HG02678 (cell line): ENCODE data around the gene NFIB.
A peak's percentile ranks its signal among the peaks of the same experiment; 100 is the strongest.

Source experiments
- ATAC-seq: cut with Tn5 transposase; IDR thresholded peaks from one replicate; pipeline ENCODE4 v1.9.1; 2021; ENCODE audit warnings: mild to moderate bottlenecking, moderate library complexity; ENCODE audit not compliant: unreplicated experiment

NFIB gene

DNA sequence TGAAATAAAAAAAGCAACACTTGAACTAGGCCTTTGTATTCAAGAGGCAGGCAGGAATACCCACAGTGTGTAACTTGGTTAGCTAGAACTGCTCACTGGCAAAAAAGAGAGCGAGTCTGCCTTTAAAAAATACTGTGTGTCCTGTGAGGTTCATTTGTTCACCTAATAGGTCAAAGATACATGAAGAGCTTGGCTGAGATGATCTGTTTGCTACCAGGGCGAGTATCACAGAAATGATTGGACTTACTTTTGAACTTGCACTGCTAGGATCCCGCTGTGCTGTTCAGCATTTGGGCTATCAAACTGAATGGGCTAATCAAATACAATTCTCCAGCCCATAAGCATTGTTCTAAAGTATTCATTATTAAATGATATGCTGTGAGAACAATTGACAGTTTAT, 229.1 kb downstream of the NFIB start:
- ATAC-seq = no peak

GRCh38 chr9:14083366-14083765, 230.6 kb downstream of the NFIB start:
- ATAC-seq = no peak

DNA sequence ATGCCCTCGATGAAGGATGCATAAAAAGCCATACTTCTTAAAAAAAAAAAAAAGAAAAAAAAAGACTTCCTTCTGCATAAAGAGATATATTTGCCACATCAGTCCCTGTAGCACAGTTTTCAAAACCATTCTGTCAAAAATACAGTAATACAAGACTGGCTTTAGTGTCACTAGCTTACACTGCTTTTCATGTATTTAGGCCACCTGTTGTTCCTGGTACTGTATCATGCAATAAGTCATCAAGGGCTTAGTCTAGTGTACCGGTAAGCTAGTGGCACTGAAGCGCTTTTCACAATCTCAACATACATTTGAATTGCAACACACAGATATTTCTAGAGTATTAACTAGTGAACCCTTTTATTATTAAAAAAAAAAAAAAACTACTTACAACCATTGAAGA, 231.2 kb downstream of the NFIB start:
- ATAC-seq = no peak

DNA sequence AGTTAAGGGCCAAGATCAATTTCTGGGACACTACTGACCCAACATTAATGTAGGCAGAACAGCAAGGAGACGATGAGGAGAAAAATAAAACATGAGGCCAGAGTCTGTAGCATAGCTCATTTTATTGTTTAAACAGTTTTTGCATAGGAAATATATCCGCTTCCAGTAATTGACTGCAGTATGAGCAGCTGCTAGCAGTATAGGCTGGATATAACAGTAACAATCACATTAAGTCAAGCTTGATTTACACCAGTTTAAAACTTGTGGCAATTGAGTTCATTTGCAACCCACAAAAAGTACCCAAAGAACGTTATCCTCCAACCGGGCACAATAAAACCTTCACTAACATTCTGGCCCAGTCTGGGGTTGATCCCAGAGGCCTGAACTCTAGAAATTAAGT, 232.2 kb downstream of the NFIB start:
- ATAC-seq = no peak

GRCh38 chr9:14080959-14081542, 232.9 kb downstream of the NFIB start:
- peak; percentile 81 for ATAC-seq

- ATAC-seq = no peak
Measured at GRCh38 chr9:14079440-14079839, 234.5 kb downstream of the NFIB start.

DNA sequence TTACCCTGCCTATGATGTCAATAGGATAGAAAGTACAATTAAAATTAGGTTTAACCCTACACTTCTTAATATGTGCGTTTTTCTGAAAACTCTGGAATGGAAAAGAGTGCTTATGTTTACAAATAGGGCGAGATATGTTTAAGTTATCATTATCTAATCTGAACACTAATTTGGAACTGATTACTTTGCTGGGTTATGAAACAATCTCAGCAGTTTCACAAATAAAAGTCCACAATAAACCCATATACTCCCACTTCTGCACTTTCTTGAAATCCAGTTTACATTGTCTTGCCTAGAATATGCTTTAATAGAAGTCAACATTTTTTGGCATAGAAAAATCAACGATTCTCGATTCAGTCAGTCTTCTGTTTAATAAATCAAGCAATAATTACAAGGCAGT, 236.3 kb downstream of the NFIB start:
- no peak for ATAC-seq

GRCh38 chr9:14075218-14075617, 238.7 kb downstream of the NFIB start:
- no peak for ATAC-seq

DNA sequence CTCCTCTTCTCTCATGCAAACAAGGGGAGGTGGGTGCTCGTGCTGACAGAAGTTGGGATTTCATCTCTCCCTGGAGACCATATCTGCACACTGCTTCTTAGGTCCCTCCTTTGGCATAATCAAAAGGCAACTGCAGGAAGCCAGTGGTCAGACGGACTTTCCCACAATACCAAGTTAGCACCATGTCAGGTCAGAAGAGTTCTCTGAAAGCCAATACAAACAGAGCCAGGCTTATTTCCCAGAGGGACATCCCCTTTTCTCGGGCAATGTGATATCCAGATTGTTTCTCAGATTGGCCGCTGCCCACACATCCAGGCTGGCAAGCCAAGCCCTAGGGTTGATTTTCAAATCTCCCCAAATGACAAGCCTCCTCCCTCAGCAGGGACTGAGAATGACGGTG, 241.1 kb downstream of the NFIB start:
- no peak for ATAC-seq

DNA sequence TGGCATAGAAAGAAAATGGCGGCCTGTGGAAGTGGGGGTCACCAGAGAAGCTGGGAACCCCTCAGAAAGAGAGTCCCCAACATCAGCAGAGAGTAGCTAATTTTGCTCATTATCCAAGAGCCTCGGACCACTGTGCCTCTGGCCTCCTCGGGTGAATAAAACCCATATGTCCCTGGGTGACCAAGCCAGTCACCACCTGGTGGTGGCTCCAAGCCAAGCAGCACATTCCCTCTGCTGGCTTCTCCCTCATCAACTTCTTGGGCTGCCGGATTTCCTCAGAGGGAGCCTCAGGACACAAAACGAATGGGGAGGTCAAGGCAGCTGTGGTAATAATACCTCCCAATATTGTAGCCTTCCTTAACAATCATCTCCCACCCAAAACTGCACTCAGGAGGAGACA, 242.5 kb downstream of the NFIB start:
- no peak for ATAC-seq

DNA sequence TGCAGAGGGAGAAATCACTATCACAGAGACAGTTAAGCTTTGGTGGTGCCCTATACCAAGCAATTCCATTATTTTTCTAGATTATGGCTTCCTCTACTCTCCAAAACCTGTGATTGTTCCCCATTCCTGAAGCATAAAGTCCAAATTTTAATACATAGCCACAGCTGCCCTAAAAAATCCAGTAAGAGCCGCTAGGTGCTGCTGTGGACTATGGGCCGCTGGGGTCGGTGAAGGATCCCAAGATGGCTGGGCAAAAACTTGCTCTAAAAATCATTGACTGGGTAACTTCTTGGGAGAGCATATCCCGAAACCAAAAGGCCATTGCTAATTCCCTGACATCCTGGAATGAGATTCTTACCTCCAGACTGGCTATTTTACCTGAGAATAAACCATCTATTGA, 245.3 kb downstream of the NFIB start:
- no peak for ATAC-seq

- ATAC-seq = no peak
Measured at GRCh38 chr9:14066831-14067230, 247.1 kb downstream of the NFIB start.

DNA sequence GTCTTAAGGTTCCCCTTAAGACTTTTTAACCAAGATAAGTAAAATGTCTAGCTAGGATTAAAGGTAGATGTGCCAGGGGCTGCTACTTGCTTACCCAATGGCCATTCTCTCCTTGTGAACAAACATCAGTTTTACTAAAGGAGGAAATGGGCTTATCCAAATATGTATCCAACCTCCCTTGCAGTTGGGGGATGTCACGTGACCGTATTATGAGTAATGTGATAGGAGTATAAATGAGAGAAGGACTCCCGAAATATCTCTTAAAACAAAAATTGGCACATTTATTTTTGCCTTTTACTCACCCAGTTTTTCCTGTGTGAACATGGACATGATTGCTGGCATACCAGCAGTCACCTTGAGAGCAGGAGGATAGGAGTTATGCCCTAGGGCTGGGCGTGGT, 247.9 kb downstream of the NFIB start:
- ATAC-seq = no peak

- ATAC-seq = no peak
Measured at GRCh38 chr9:14064940-14065339, 249.0 kb downstream of the NFIB start.

GRCh38 chr9:14063756-14064155, 250.2 kb downstream of the NFIB start:
- no peak for ATAC-seq

- ATAC-seq = no peak
Measured at GRCh38 chr9:14062586-14063221, 251.2 kb downstream of the NFIB start.

GRCh38 chr9:14061936-14062585, 251.9 kb downstream of the NFIB start:
- ATAC-seq = no peak

- no peak for ATAC-seq
Measured at GRCh38 chr9:14058325-14058688, 255.6 kb downstream of the NFIB start.

GRCh38 chr9:14057368-14058324, 256.3 kb downstream of the NFIB start:
- ATAC-seq = no peak

- ATAC-seq = no peak
Measured at GRCh38 chr9:14056316-14056861, 257.6 kb downstream of the NFIB start.

- no peak for ATAC-seq
Measured at GRCh38 chr9:14054096-14054495, 259.8 kb downstream of the NFIB start.
